Measurements from ENCODE around the gene TTC22. TPM values are rescaled to one million over a fixed set of nuclear protein-coding genes. Genes with fewer than 3 reads are reported as not detected.

Gene TTC22
- total RNA-seq, 1 experiment from 2014 or later = 3.0 TPM

DNA sequence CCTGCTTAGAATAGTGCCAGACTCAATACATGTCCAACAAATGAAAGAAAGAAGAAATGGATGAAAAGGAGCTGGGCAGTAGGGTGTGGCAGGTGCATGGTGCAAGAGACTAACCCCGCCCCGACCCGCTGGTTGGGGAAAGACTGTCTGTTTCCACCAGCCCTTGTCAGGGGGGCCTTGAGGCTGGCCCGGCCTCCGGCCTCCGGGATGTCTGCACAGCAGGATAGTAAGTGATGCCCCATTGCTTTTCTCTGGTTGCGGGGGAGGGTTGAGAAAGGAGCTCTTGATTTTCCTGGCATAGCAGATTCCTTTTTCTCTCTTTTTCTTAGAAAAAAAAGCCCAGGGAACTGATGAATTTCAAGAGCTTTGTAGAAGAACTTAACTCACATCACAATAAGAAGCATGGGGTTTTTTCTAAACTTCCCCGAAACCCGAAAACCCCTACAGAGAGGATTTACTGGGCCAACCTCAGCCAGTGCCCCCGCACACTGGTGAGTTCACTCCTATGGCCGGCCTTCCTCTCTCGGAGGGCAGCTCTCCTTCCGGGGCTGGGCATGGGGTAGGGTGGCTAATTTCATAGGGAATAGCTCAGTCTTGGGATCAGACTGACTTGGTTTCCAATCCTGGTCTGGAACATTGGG lies 12.5 kb upstream of the TTC22 start:
- H3K4me1 Mint-ChIP-seq (ENCODE audit: insufficient read depth, unreplicated experiment) = peaks cover 7% of the 10 kb centered on the region
- no TSS peak for BruUV-seq (replicated peaks)
- no peak for DNase-seq (ENCODE audit: unreplicated experiment)
- ChIA-PET POLR2A (no interaction called here), CTCF (interaction anchor here (0.6 to 1.5 kb wide), 7 partner anchors 13 to 958 kb away, joined by 3 to 8 read pairs (median 4); partner anchors contain the start of gene TTC22)
- H3K27me3 Mint-ChIP-seq (ENCODE audit: insufficient read depth, unreplicated experiment) = no peaks in the 10 kb centered on the region
- H3K27ac Mint-ChIP-seq (ENCODE audit: low read depth, unreplicated experiment) = no peak overlapping the region
- intact Hi-C loops (cut with micrococcal nuclease) = loop anchor here (5.0 kb wide), 1 partner anchor 326 kb away; no protein-coding TSS in a partner anchor
- TF ChIP-seq, protein P1, sequence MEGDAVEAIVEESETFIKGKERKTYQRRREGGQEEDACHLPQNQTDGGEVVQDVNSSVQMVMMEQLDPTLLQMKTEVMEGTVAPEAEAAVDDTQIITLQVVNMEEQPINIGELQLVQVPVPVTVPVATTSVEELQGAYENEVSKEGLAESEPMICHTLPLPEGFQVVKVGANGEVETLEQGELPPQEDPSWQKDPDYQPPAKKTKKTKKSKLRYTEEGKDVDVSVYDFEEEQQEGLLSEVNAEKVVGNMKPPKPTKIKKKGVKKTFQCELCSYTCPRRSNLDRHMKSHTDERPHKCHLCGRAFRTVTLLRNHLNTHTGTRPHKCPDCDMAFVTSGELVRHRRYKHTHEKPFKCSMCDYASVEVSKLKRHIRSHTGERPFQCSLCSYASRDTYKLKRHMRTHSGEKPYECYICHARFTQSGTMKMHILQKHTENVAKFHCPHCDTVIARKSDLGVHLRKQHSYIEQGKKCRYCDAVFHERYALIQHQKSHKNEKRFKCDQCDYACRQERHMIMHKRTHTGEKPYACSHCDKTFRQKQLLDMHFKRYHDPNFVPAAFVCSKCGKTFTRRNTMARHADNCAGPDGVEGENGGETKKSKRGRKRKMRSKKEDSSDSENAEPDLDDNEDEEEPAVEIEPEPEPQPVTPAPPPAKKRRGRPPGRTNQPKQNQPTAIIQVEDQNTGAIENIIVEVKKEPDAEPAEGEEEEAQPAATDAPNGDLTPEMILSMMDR (IDR thresholded peaks at IDR 0.05; ENCODE audit: unreplicated experiment) = no peak
- no peak overlapping the region for H3K4me3 Mint-ChIP-seq (ENCODE audit: unreplicated experiment)
- no peaks in the 10 kb centered on the region for H3K9me3 Mint-ChIP-seq (ENCODE audit: unreplicated experiment)
- no peaks in the 10 kb centered on the region for H3K36me3 Mint-ChIP-seq (ENCODE audit: insufficient read depth, unreplicated experiment)

DNA sequence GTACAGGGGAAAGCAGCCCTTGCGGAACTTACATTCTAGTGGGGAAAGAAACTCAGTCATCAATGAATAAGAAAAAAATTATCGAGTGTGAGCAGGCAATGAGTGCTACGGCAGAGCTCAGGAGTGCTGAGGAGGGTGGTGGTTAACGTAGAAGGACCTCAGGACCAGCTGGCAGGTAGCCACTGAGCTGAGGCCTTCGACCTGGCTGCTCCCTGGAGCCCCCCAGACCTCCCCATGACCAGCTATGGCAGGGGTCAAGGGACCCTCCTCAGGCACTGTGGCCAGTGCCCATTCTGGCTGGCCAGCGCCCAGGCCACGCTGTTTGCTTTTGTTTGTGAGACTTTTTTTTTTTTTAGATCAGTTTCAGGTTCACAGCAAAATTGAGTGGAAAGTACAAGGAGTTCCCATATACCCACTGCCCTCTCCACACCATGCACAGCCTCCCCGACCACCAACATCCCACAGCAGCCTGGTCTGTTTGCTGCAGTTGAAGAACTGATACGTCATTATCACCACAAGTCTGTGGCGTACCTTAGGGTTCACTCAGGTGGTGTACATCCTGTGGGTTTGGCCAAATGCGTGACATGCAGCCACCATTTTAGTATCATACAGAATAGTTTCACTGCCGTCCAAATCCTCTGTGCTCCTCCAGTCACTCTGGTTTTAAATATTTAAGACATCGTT lies 11.8 kb upstream of the TTC22 start:
- no peaks in the 10 kb centered on the region for H3K27me3 Mint-ChIP-seq (ENCODE audit: insufficient read depth, unreplicated experiment)
- no peak overlapping the region for H3K27ac Mint-ChIP-seq (ENCODE audit: low read depth, unreplicated experiment)
- no peaks in the 10 kb centered on the region for H3K9me3 Mint-ChIP-seq (ENCODE audit: unreplicated experiment)
- no peak for DNase-seq (ENCODE audit: unreplicated experiment)
- BruUV-seq (replicated peaks) = no TSS peak
- TF ChIP-seq, protein P1 (IDR thresholded peaks at IDR 0.05; ENCODE audit: unreplicated experiment) = no peak
- H3K4me3 Mint-ChIP-seq (ENCODE audit: unreplicated experiment) = no peak overlapping the region
- peaks cover 7% of the 10 kb centered on the region for H3K4me1 Mint-ChIP-seq (ENCODE audit: insufficient read depth, unreplicated experiment)
- intact Hi-C loops (cut with micrococcal nuclease) = loop anchor here (5.0 kb wide), 1 partner anchor 326 kb away; no protein-coding TSS in a partner anchor
- H3K36me3 Mint-ChIP-seq (ENCODE audit: insufficient read depth, unreplicated experiment) = no peaks in the 10 kb centered on the region
- POLR2A ChIA-PET = interaction anchor here (0.6 kb wide), 1 partner anchor 1220 kb away, joined by 3 read pairs; no protein-coding TSS in a partner anchor
- CTCF ChIA-PET = interaction anchor here (0.7 to 1.5 kb wide), 4 partner anchors 12 to 957 kb away, joined by 3 to 8 read pairs (median 5); partner anchors contain the start of gene TTC22

DNA sequence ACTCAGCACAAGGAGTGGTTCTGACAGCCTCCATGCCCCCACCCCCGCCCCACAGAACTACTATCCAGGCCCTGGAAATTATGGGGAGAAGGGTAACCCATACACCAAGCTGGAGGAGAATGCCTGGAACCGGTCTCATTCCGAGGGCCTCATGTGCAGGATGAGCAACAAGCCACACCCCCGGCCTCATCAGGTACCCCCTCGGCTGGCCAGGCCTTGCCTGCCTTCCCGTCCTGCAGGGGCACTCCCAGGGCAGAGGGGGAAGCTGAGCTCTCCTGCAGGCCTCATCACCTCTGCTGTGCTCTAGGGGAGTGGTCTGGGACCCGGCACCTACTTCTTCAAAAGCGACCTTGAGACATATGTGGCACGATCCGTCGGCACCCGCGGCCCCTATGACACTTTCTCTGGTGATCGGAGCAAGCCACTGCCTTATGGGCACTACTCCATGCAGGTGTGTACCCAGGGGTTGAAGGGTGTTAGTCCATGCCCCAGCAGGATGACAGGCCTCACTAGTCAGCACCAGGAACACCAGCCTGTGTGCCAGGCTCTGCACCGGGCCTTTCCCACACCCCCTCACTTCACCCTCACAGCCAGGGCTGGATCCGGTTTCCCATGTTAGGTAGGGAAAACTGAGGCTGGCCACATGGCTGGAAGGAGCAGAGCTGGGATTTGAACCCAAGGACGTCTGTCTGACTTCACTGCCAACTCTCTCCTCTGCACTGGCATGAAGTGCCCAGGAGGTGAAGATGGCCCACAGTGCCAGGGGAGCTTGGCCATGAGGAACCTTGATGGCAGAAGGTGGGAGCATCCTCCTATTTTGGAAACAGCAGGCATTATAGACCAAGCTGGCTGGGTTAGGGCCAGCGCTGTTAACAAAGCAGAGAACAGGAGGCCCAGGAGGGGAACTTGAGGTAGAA lies 10.9 kb upstream of the TTC22 start:
- H3K27me3 Mint-ChIP-seq (ENCODE audit: insufficient read depth, unreplicated experiment) = no peaks in the 10 kb centered on the region
- ChIA-PET POLR2A (interaction anchor here (0.6 kb wide), 1 partner anchor 1219 kb away, joined by 3 read pairs; no protein-coding TSS in a partner anchor), CTCF (interaction anchor here (0.8 to 1.2 kb wide), 2 partner anchors 10 to 608 kb away, joined by 3 to 4 read pairs; no protein-coding TSS in a partner anchor)
- BruUV-seq (replicated peaks) = no TSS peak
- H3K4me1 Mint-ChIP-seq (ENCODE audit: insufficient read depth, unreplicated experiment) = peaks cover 9% of the 10 kb centered on the region
- no peak overlapping the region for H3K4me3 Mint-ChIP-seq (ENCODE audit: unreplicated experiment)
- TF ChIP-seq, protein P1 (IDR thresholded peaks at IDR 0.05; ENCODE audit: unreplicated experiment) = no peak
- intact Hi-C loops (cut with micrococcal nuclease) = loop anchor here (5.0 kb wide), 1 partner anchor 325 kb away; no protein-coding TSS in a partner anchor
- no peak for DNase-seq (ENCODE audit: unreplicated experiment)
- no peaks in the 10 kb centered on the region for H3K9me3 Mint-ChIP-seq (ENCODE audit: unreplicated experiment)
- no peak overlapping the region for H3K27ac Mint-ChIP-seq (ENCODE audit: low read depth, unreplicated experiment)
- H3K36me3 Mint-ChIP-seq (ENCODE audit: insufficient read depth, unreplicated experiment) = no peaks in the 10 kb centered on the region

Data from MCF 10A (cell line).